NCI-H1092 (cell line): ENCODE data around the gene DNAJB12.
"Not testable (repeated sequence)": the region's sequence is repeated elsewhere in the genome, so short reads cannot be mapped to it uniquely, and the experiment has no call there.

Experiments used
- DNase-seq: peaks from one replicate; lab custom pipeline; 2025; lab: John Stamatoyannopoulos, UW

Gene DNAJB12

GRCh38 chr10:72315611-72316385, 38.9 kb downstream of the DNAJB12 start:
- no peak for DNase-seq

GRCh38 chr10:72315054-72315453, 39.7 kb downstream of the DNAJB12 start:
- no peak for DNase-seq

GRCh38 chr10:72314263-72314662, 40.5 kb downstream of the DNAJB12 start:
- no peak for DNase-seq

- no peak for DNase-seq
Observed at GRCh38 chr10:72312865-72313391, 41.8 kb downstream of the DNAJB12 start.

- DNase-seq: no peak
Observed at GRCh38 chr10:72311667-72312066, 43.1 kb downstream of the DNAJB12 start.

- DNase-seq: no peak
Observed at GRCh38 chr10:72310636-72311035, 44.1 kb downstream of the DNAJB12 start.

- no peak for DNase-seq
Observed at GRCh38 chr10:72310241-72310633, 44.5 kb downstream of the DNAJB12 start.

GRCh38 chr10:72309290-72310240, 45.2 kb downstream of the DNAJB12 start:
- no peak for DNase-seq

- no peak for DNase-seq
Observed at GRCh38 chr10:72308320-72308987, 46.3 kb downstream of the DNAJB12 start.

- not testable (repeated sequence) for DNase-seq
Observed at GRCh38 chr10:72307711-72308110, 47.0 kb downstream of the DNAJB12 start.

- no peak for DNase-seq
Observed at GRCh38 chr10:72306215-72306760, 48.4 kb downstream of the DNAJB12 start.

- no peak for DNase-seq
Observed at GRCh38 chr10:72303424-72304128, 51.1 kb downstream of the DNAJB12 start.

GRCh38 chr10:72298592-72299519, 55.9 kb downstream of the DNAJB12 start:
- no peak for DNase-seq

GRCh38 chr10:72297805-72298591, 56.7 kb downstream of the DNAJB12 start:
- peak; percentile 92 for DNase-seq

GRCh38 chr10:72297281-72297804, 57.4 kb downstream of the DNAJB12 start:
- no peak for DNase-seq

- DNase-seq: not testable (repeated sequence)
Observed at GRCh38 chr10:72296829-72297280, 57.9 kb downstream of the DNAJB12 start.

GRCh38 chr10:72295330-72295910, 59.3 kb downstream of the DNAJB12 start:
- no peak for DNase-seq

- no peak for DNase-seq
Observed at GRCh38 chr10:72292223-72292691, 62.5 kb downstream of the DNAJB12 start.
